Fibroblast of lung (primary cell): ENCODE measurements around the gene LPA.

Experiments used
- CTCF ChIP-seq, 2 donors: IDR thresholded peaks in 1 of 2; conservative IDR thresholded peaks in 1 of 2; 1 replicate in 1 of 2; 2 replicates in 1 of 2; pipeline ENCODE4 v1.5.1; 2011 to 2012; ENCODE audit warnings: low read length in 2 of 2, control low read depth in 1 of 2, inconsistent platforms in 1 of 2, low read depth in 1 of 2, mild to moderate bottlenecking in 1 of 2
- EZH2 ChIP-seq: IDR thresholded peaks from 2 replicates; pipeline ENCODE4 v1.5.1; 2012; ENCODE audit warnings: low read length, control low read depth, mild to moderate bottlenecking; ENCODE audit errors: missing control alignments

- TF ChIP-seq CTCF (conservative IDR thresholded peaks at IDR 0.05 in 1 of 2, IDR thresholded peaks at IDR 0.05 in 1 of 2; ENCODE audit: low read depth in 1 of 2, low read length in 2 of 2), result no peak
- TF ChIP-seq EZH2, result no peak
Measured at GRCh38 chr6:160690458-160690857, 26.4 kb upstream of the LPA start.
